DND-41 (cell line): Measurements from ENCODE around the gene PRDM9.
"Not testable (repeated sequence)": the region's sequence is repeated elsewhere in the genome, so short reads cannot be mapped to it uniquely, and the experiment has no call there.

ENCODE experiments used
- ATAC-seq: fragments of 200-7000 bp; cut with Tn5 transposase; 3 replicates; pipeline ENCODE4 v1.9.1; 2021; ENCODE audit warnings: low read depth; ENCODE audit not compliant: insufficient read depth
- DNase-seq: peaks from one replicate; pipeline ENCODE4 v3.0.0-alpha.2; 2020
- H2AFZ ChIP-seq: 2 replicates; pipeline ENCODE4 v1.6.0; 2012; ENCODE audit warnings: low read depth, low read length
- H3K27ac ChIP-seq: 2 replicates; pipeline ENCODE4 v1.5.1; 2012; ENCODE audit warnings: low read length, inconsistent platforms
- H3K27me3 ChIP-seq: fragments of 200-600 bp; sonication (generic); 2 replicates; pipeline ENCODE4 v1.6.0; 2012; ENCODE audit warnings: low read length, mild to moderate bottlenecking, inconsistent platforms; ENCODE audit not compliant: insufficient read depth, poor library complexity
- H3K36me3 ChIP-seq: 2 replicates; pipeline ENCODE4 v1.5.1; 2012; ENCODE audit warnings: low read length, inconsistent platforms; ENCODE audit not compliant: insufficient read depth
- H3K4me1 ChIP-seq: 2 replicates; pipeline ENCODE4 v1.5.1; 2012; ENCODE audit warnings: mild to moderate bottlenecking, low read length; ENCODE audit not compliant: insufficient read depth
- H3K4me2 ChIP-seq: 2 replicates; pipeline ENCODE4 v1.6.0; 2012; ENCODE audit warnings: mild to moderate bottlenecking, moderate library complexity, low read length, inconsistent platforms; ENCODE audit not compliant: insufficient read depth
- H3K4me3 ChIP-seq, 2 experiments: fragments of 200-600 bp in 1 of 2; shearing (Covaris generic) in 1 of 2; 2 replicates each; pipeline ENCODE4 v1.5.1; 2012 to 2016; ENCODE audit warnings: inconsistent platforms in 2 of 2, low read length in 2 of 2, mild to moderate bottlenecking in 2 of 2, low read depth in 1 of 2, moderate library complexity in 1 of 2
- H3K79me2 ChIP-seq: 2 replicates; pipeline ENCODE4 v1.6.0; 2012; ENCODE audit warnings: low read length, inconsistent platforms; ENCODE audit not compliant: insufficient read depth
- H3K9ac ChIP-seq: 2 replicates; pipeline ENCODE4 v1.6.0; 2012; ENCODE audit warnings: low read depth, mild to moderate bottlenecking, inconsistent platforms, low read length, moderate library complexity
- H3K9me3 ChIP-seq: 2 replicates; pipeline ENCODE4 v1.5.1; 2012; ENCODE audit warnings: low read length, moderate library complexity, mild to moderate bottlenecking, inconsistent platforms; ENCODE audit not compliant: insufficient read depth, severe bottlenecking
- H4K20me1 ChIP-seq: 2 replicates; pipeline ENCODE4 v1.6.0; 2012; ENCODE audit warnings: low read length; ENCODE audit not compliant: insufficient read depth
- EZH2 ChIP-seq: IDR thresholded peaks from 3 replicates; pipeline ENCODE4 v1.6.1; 2012; ENCODE audit warnings: borderline replicate concordance, low read depth, mild to moderate bottlenecking, moderate library complexity, low read length, inconsistent platforms; ENCODE audit not compliant: severe bottlenecking
- TF ChIP-seq, protein P1 (sequence below): IDR thresholded peaks from 2 replicates; pipeline ENCODE4 v1.5.1; 2012; ENCODE audit warnings: borderline replicate concordance, low read length, moderate library complexity, mild to moderate bottlenecking; ENCODE audit not compliant: poor library complexity, severe bottlenecking; ENCODE audit errors: extremely low read depth

PRDM9 gene

DNA sequence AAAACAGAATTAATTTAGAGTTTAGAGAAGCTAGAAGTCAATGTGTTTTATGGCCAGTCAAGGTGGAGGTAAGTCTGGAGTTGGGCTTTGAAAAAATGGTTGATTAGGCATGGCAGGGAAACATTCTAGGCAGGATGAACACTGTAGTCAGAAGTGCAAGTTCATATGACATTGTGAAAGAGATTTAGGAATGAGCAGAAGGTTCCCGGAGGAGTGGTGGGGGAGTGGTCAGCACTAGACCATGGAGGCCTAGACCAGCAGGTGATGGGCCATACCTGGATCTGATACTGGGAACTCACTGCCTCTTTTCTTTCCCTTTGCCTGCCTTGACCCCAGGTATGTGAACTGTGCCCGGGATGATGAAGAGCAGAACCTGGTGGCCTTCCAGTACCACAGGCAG is 16.6 kb downstream of the PRDM9 start:
- no peak overlapping the region for H3K27ac ChIP-seq
- H4K20me1 ChIP-seq = no peaks in the 10 kb centered on the region
- no peaks in the 10 kb centered on the region for H3K36me3 ChIP-seq
- no peaks in the 10 kb centered on the region for H3K27me3 ChIP-seq
- TF ChIP-seq, protein P1, sequence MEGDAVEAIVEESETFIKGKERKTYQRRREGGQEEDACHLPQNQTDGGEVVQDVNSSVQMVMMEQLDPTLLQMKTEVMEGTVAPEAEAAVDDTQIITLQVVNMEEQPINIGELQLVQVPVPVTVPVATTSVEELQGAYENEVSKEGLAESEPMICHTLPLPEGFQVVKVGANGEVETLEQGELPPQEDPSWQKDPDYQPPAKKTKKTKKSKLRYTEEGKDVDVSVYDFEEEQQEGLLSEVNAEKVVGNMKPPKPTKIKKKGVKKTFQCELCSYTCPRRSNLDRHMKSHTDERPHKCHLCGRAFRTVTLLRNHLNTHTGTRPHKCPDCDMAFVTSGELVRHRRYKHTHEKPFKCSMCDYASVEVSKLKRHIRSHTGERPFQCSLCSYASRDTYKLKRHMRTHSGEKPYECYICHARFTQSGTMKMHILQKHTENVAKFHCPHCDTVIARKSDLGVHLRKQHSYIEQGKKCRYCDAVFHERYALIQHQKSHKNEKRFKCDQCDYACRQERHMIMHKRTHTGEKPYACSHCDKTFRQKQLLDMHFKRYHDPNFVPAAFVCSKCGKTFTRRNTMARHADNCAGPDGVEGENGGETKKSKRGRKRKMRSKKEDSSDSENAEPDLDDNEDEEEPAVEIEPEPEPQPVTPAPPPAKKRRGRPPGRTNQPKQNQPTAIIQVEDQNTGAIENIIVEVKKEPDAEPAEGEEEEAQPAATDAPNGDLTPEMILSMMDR = no peak
- TF ChIP-seq EZH2 = no peak
- H3K79me2 ChIP-seq = no peaks in the 10 kb centered on the region
- ATAC-seq = no peak
- H2AFZ ChIP-seq = no peak overlapping the region
- DNase-seq = no peak
- H3K9me3 ChIP-seq = no peaks in the 10 kb centered on the region
- H3K4me2 ChIP-seq = no peak overlapping the region
- H3K4me3 ChIP-seq = no peak overlapping the region
- H3K4me1 ChIP-seq = no peaks in the 10 kb centered on the region
- no peak overlapping the region for H3K9ac ChIP-seq

DNA sequence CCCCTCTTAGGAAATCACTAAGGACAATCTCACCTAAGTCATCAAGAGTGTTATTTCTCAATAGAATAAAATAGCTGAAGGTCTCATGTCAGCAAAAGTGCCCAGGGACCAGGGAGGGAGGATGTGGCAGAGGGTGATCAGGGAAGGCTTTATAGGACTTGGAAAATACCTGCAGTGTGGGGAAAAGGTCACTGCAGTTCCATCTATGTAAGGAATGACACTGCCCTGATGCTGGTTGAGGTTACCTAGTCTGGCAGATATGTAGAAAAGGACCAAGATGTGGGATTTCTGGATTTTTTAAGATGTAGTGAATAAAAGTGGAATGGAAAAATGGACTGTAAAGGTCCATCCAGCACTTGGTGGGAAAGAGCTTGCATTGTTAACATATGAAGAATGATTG is 18.3 kb downstream of the PRDM9 start:
- Histone ChIP-seq H3K36me3 (no peaks in the 10 kb centered on the region), H3K9ac (no peak overlapping the region), H4K20me1 (no peaks in the 10 kb centered on the region), H3K4me3 (no peak overlapping the region), H3K4me1 (no peaks in the 10 kb centered on the region), H3K4me2 (no peak overlapping the region), H3K79me2 (no peaks in the 10 kb centered on the region), H2AFZ (no peak overlapping the region), H3K27me3 (no peaks in the 10 kb centered on the region), H3K9me3 (no peaks in the 10 kb centered on the region), H3K27ac (no peak overlapping the region)
- ATAC-seq = no peak
- no peak for DNase-seq
- TF ChIP-seq, protein P1 = no peak
- TF ChIP-seq EZH2 = no peak

DNA sequence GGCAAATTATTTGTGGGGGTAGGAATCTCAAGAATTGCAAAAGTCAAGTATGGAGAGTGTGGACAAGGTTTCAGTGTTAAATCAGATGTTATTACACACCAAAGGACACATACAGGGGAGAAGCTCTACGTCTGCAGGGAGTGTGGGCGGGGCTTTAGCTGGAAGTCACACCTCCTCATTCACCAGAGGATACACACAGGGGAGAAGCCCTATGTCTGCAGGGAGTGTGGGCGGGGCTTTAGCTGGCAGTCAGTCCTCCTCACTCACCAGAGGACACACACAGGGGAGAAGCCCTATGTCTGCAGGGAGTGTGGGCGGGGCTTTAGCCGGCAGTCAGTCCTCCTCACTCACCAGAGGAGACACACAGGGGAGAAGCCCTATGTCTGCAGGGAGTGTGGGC is 19.2 kb downstream of the PRDM9 start:
- not testable (repeated sequence) for DNase-seq, H3K9me3 ChIP-seq, ATAC-seq

DNA sequence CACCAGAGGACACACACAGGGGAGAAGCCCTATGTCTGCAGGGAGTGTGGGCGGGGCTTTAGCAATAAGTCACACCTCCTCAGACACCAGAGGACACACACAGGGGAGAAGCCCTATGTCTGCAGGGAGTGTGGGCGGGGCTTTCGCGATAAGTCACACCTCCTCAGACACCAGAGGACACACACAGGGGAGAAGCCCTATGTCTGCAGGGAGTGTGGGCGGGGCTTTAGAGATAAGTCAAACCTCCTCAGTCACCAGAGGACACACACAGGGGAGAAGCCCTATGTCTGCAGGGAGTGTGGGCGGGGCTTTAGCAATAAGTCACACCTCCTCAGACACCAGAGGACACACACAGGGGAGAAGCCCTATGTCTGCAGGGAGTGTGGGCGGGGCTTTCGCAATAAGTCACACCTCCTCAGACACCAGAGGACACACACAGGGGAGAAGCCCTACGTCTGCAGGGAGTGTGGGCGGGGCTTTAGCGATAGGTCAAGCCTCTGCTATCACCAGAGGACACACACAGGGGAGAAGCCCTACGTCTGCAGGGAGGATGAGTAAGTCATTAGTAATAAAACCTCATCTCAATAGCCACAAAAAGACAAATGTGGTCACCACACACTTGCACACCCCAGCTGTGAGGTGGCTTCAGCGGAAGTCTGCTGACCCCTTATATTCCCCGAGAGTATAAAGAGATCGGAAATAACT is 20.0 kb downstream of the PRDM9 start:
- not testable (repeated sequence) for H3K4me1 ChIP-seq

More for the DNA sequence above, 19.2 kb downstream of the PRDM9 start:
- H3K79me2 ChIP-seq, H2AFZ ChIP-seq, H3K4me1 ChIP-seq, H3K9ac ChIP-seq, H3K4me3 ChIP-seq, H3K27me3 ChIP-seq, H3K27ac ChIP-seq, H3K36me3 ChIP-seq, H4K20me1 ChIP-seq, H3K4me2 ChIP-seq: not testable (repeated sequence)

More for the DNA sequence above, 20.0 kb downstream of the PRDM9 start:
- H3K9me3 ChIP-seq, H2AFZ ChIP-seq, H3K27me3 ChIP-seq, H4K20me1 ChIP-seq, ATAC-seq, H3K79me2 ChIP-seq, DNase-seq, H3K4me2 ChIP-seq, H3K4me3 ChIP-seq, H3K36me3 ChIP-seq, H3K9ac ChIP-seq, H3K27ac ChIP-seq: not testable (repeated sequence)
